Activated naive CD4-positive, alpha-beta T cell treated with Interleukin-2 at 50 U/mL for 16 hours (primary cell): ENCODE measurements around the gene REPS1.
"Not testable (repeated sequence)": the region's sequence is repeated elsewhere in the genome, so short reads cannot be mapped to it uniquely, and the experiment has no call there.

ENCODE experiments used
- DNase-seq: peaks from one replicate; pipeline ENCODE4 v3.0.0-alpha.2; 2020

The REPS1 gene

GRCh38 chr6:138987643-138988468 lies at the start of gene REPS1:
Gene REPS1, minus strand, starts transcription at chr6:138988253. Its CDS starts 571 bp downstream, at chr6:138987682.
- peak; percentile 92 for DNase-seq

GRCh38 chr6:139037490-139037889 lies 49.4 kb upstream of the REPS1 start:
- DNase-seq: no peak

GRCh38 chr6:139030228-139030963 lies 42.3 kb upstream of the REPS1 start:
- no peak for DNase-seq

- DNase-seq: peak; percentile 16
Observed at GRCh38 chr6:139029470-139030227, 41.6 kb upstream of the REPS1 start.

- peak; percentile 87 for DNase-seq
Observed at GRCh38 chr6:139028658-139029469, 40.8 kb upstream of the REPS1 start, which contains the start of gene ABRACL. Gene ABRACL, plus strand, starts transcription at chr6:139028745. Its CDS starts 5,416 bp downstream, at chr6:139034161.

GRCh38 chr6:139028215-139028657 lies 40.2 kb upstream of the REPS1 start:
- DNase-seq: no peak

GRCh38 chr6:139027620-139028182 lies 39.6 kb upstream of the REPS1 start:
- DNase-seq: peak; percentile 59

GRCh38 chr6:139025416-139025815 lies 37.4 kb upstream of the REPS1 start:
- DNase-seq: not testable (repeated sequence)

- DNase-seq: no peak
Observed at GRCh38 chr6:139020689-139021088, 32.6 kb upstream of the REPS1 start.

GRCh38 chr6:139019722-139020121 lies 31.7 kb upstream of the REPS1 start:
- DNase-seq: no peak

- no peak for DNase-seq
Observed at GRCh38 chr6:139017227-139017626, 29.2 kb upstream of the REPS1 start.

GRCh38 chr6:139016337-139017213 lies 28.5 kb upstream of the REPS1 start:
- DNase-seq: no peak

- no peak for DNase-seq
Observed at GRCh38 chr6:139014945-139015344, 26.9 kb upstream of the REPS1 start.

GRCh38 chr6:139013185-139013800 lies 25.2 kb upstream of the REPS1 start:
- DNase-seq: no peak

- DNase-seq: no peak
Observed at GRCh38 chr6:139011980-139012379, 23.9 kb upstream of the REPS1 start.

GRCh38 chr6:139010674-139011073 lies 22.6 kb upstream of the REPS1 start:
- no peak for DNase-seq

- DNase-seq: no peak
Observed at GRCh38 chr6:139008117-139008516, 20.1 kb upstream of the REPS1 start.

GRCh38 chr6:139007428-139007827 lies 19.4 kb upstream of the REPS1 start:
- DNase-seq: no peak

GRCh38 chr6:139006477-139006876 lies 18.4 kb upstream of the REPS1 start:
- no peak for DNase-seq

- no peak for DNase-seq
Observed at GRCh38 chr6:139003751-139004150, 15.7 kb upstream of the REPS1 start.
